Measurements from ENCODE around the gene C1orf35. TPM values are rescaled to one million over a fixed set of nuclear protein-coding genes. Genes with fewer than 3 reads are reported as not detected.

The C1orf35 gene
- total RNA-seq, 4 donors from 2014 or later: 8.5 to 21.3 (median 18.1) TPM

GRCh38 chr1:228093050-228093906 is 9.8 kb downstream of the C1orf35 start:
- intact Hi-C loops (cut with DNase I): no loop called here
- 77 to 80% methylated on average over 17 to 19 of the region's 20 CpGs for WGBS, 2 donors
- TF ChIP-seq POLR2A (IDR thresholded peaks at IDR 0.05) (no peak), CTCF (IDR thresholded peaks at IDR 0.05) (peak in 2 of 6 experiments; percentile 4 to 11)
- H3K9me3 ChIP-seq: peaks cover 0 to 12% (median 10%) of the 10 kb centered on the region in 3 donors
- peaks cover 50 to 78% (median 56%) of the 10 kb centered on the region in 3 donors for H3K4me1 ChIP-seq
- H3K27me3 ChIP-seq: no peaks in the 10 kb centered on the region
- peak overlapping the region; percentile 32 to 100 (median 57) for H3K27ac ChIP-seq
- DNase-seq: no peak
- peaks cover 18 to 50% (median 19%) of the 10 kb centered on the region in 3 donors for H3K36me3 ChIP-seq
- no peak overlapping the region for H3K4me3 ChIP-seq

- H3K4me3 ChIP-seq: no peak overlapping the region
- H3K27ac ChIP-seq: peak overlapping the region; percentile 32 to 100 (median 57)
- no peak for TF ChIP-seq POLR2A (IDR thresholded peaks at IDR 0.05)
- no peak for TF ChIP-seq CTCF (IDR thresholded peaks at IDR 0.05)
- H3K36me3 ChIP-seq: peaks cover 10 to 43% (median 12%) of the 10 kb centered on the region in 3 donors
- whole genome bisulfite sequencing, 2 donors: 65 to 74% methylated on average over 6 to 7 of the region's 11 CpGs
- intact Hi-C loops (cut with DNase I): no loop called here
- no peaks in the 10 kb centered on the region for H3K27me3 ChIP-seq
- DNase-seq: no peak
- peaks cover 0 to 12% (median 10%) of the 10 kb centered on the region in 3 donors for H3K9me3 ChIP-seq
- peaks cover 58 to 86% (median 63%) of the 10 kb centered on the region in 3 donors for H3K4me1 ChIP-seq
Measured at GRCh38 chr1:228092342-228093049, 10.6 kb downstream of the C1orf35 start.

DNA sequence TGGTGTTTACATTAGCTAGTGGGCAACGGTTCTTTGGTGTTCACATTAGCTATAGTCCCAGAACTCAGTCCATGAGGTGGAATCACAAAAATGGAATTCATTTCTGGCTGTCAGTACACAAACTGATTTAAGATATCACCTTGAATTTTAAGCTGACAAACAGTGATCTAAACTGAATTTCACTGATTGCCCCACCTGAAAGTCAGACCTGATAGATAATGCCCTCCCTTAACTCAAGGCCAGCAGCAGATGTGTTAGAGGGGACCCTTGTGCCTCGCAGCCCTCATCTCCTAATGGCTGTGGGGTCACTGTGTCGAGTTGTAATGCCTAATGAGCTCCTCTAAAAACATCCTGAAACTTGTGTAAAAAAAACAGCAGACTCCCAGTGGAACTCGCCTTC is 12.0 kb downstream of the C1orf35 start:
- no peak for TF ChIP-seq CTCF (IDR thresholded peaks at IDR 0.05)
- TF ChIP-seq POLR2A (IDR thresholded peaks at IDR 0.05): no peak
- Histone ChIP-seq H3K9me3 (peaks cover 0 to 12% (median 10%) of the 10 kb centered on the region in 3 donors), H3K27me3 (no peaks in the 10 kb centered on the region), H3K4me3 (no peak overlapping the region), H3K36me3 (peaks cover 3 to 29% (median 5%) of the 10 kb centered on the region in 3 donors), H3K4me1 (peaks cover 72 to 91% (median 75%) of the 10 kb centered on the region in 3 donors), H3K27ac (peak overlapping the region in 2 of 4 donors; percentile 100)
- intact Hi-C loops (cut with DNase I): no loop called here
- DNase-seq: no peak
- WGBS, 2 donors: 64 to 66% methylated on average over 4 of the region's 4 CpGs

DNA sequence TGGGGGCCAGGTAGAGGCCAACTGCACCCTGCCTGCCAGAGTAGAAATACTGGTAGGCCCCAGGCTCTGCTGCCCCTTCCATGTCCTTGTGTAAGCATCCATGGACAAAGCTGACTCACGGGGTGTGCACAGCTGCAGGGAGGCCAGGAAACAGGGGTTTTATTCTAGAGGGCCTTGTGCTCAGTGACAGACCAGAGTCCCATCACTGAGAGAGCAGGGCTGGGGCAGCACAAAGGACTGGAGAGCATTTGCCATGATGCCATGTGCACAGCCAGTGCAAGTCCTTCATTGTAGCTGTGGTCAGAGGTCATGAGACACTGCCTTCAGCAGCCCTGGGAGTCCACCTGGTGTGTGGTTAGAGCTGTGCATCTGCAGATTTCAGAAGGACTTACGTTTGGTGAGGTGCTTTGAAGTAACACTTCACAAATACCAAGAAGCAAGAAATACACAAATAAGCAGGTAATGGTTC is 12.5 kb downstream of the C1orf35 start:
- Histone ChIP-seq H3K36me3 (peaks cover 3 to 24% (median 5%) of the 10 kb centered on the region in 3 donors), H3K4me1 (peaks cover 76 to 91% (median 79%) of the 10 kb centered on the region in 3 donors), H3K4me3 (no peak overlapping the region), H3K9me3 (peaks cover 0 to 12% (median 10%) of the 10 kb centered on the region in 3 donors), H3K27me3 (no peaks in the 10 kb centered on the region), H3K27ac (peak overlapping the region in 2 of 4 donors; percentile 100)
- WGBS, 2 donors: 15 to 33% methylated on average over 1 to 2 of the region's 2 CpGs
- no peak for DNase-seq
- TF ChIP-seq CTCF (IDR thresholded peaks at IDR 0.05): no peak
- TF ChIP-seq POLR2A (IDR thresholded peaks at IDR 0.05): no peak
- intact Hi-C loops (cut with DNase I): no loop called here
